Body of pancreas (tissue), 4 donors: ENCODE data around the gene TMEM43. TPM values are rescaled to one million over a fixed set of nuclear protein-coding genes. Genes with fewer than 3 reads are reported as not detected.
"Not testable (repeated sequence)": the region's sequence is repeated elsewhere in the genome, so short reads cannot be mapped to it uniquely, and the experiment has no call there.

Experiments
- ATAC-seq: fragments of 150-250 bp; one replicate; pipeline ENCODE4 v1.9.1; 2016
- DNase-seq, 4 donors: peaks; one replicate each; pipeline ENCODE4 v3.0.0-alpha.2; 2019
- H3K27ac ChIP-seq, 4 donors: fragments of 200-600 bp; sonication (generic); 1 replicate in 3 of 4; 2 replicates in 1 of 4; pipeline versions ENCODE4 v1.5.1 to v1.6.1; 2016 to 2019; ENCODE audit warnings: mild to moderate bottlenecking in 1 of 4, mixed read lengths in 1 of 4, moderate library complexity in 1 of 4
- H3K27me3 ChIP-seq, 2 donors: fragments of 200-600 bp; sonication (generic); one replicate each; pipeline ENCODE4 v1.6.0; 2016; ENCODE audit warnings: mild to moderate bottlenecking in 1 of 2
- H3K36me3 ChIP-seq, 2 donors: fragments of 200-600 bp; sonication (generic); replicated peaks in 1 of 2; 2 replicates each; pipeline ENCODE4 v1.5.1; 2016; ENCODE audit warnings: low read depth in 2 of 2; ENCODE audit not compliant: insufficient read depth in 1 of 2
- H3K4me1 ChIP-seq: fragments of 200-600 bp; sonication (generic); one replicate; pipeline ENCODE4 v1.6.0; 2016
- H3K4me3 ChIP-seq, 2 donors: fragments of 200-600 bp; sonication (generic); 1 replicate in 1 of 2; 2 replicates in 1 of 2; pipeline ENCODE4 v1.5.1; 2016 to 2019
- H3K9me3 ChIP-seq, 3 donors: fragments of 200-600 bp; sonication (generic); 1 replicate in 2 of 3; 2 replicates in 1 of 3; pipeline ENCODE4 v1.5.1; 2016
- POLR2A ChIP-seq, 3 donors: fragments of 450-650 bp; IDR thresholded peaks; one replicate each; pipeline ENCODE4 v1.6.1; 2016; ENCODE audit warnings: antibody characterized with exemption in 3 of 3, mild to moderate bottlenecking in 2 of 3
- WGBS, 2 donors: methylation state at CpG; one replicate each; pipeline ENCODE4 v1.1.5; 2017; 5-methylcytosine and 5-hydroxymethylcytosine counted together
- intact Hi-C: fragments of 100-400 bp; cut with DNase I; formaldehyde crosslinking; loops from one replicate; pipeline ENCODE4 v1.15.1; 2023
- total RNA-seq, 2 donors: library from RNA; depleted of rRNA; stranded (reverse); fragments of >200 nt; gene quantifications; one replicate each; pipeline ENCODE4 v1.1.0, GENCODE V29; 2016
- TF ChIP-seq, protein P1 (sequence below), 7 experiments: fragments of 450-650 bp in 4 of 7; fragments of 200-600 bp in 3 of 7; sonication (generic) in 3 of 7; IDR thresholded peaks; one replicate each; pipeline ENCODE4 v1.5.1; 2016 to 2019; ENCODE audit warnings: antibody characterized with exemption in 7 of 7

Gene TMEM43
- total RNA-seq, 2 donors from 2014 or later, result 21.8 to 38.4 TPM

DNA sequence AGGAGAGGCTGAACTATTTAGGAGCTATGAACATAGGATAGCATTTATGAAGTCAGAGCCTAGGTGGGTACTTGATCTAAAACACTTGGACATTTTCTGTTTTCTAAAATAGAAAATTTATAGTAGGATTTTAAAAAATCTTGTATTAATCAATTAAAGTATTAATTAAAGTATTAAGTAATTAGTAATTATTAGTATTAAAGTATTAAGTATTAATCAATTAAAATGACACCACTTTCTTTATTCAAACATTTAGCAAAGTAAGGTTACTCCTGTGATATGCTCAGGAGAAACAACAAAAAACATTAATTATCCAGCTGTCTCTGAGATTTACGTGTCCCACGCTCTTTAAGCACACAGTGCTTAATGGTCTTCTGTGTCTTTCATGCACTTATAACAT lies 32.4 kb upstream of the TMEM43 start:
- H3K36me3 ChIP-seq, result no peaks in the 10 kb centered on the region
- intact Hi-C loops, result no loop called here
- TF ChIP-seq, protein P1, sequence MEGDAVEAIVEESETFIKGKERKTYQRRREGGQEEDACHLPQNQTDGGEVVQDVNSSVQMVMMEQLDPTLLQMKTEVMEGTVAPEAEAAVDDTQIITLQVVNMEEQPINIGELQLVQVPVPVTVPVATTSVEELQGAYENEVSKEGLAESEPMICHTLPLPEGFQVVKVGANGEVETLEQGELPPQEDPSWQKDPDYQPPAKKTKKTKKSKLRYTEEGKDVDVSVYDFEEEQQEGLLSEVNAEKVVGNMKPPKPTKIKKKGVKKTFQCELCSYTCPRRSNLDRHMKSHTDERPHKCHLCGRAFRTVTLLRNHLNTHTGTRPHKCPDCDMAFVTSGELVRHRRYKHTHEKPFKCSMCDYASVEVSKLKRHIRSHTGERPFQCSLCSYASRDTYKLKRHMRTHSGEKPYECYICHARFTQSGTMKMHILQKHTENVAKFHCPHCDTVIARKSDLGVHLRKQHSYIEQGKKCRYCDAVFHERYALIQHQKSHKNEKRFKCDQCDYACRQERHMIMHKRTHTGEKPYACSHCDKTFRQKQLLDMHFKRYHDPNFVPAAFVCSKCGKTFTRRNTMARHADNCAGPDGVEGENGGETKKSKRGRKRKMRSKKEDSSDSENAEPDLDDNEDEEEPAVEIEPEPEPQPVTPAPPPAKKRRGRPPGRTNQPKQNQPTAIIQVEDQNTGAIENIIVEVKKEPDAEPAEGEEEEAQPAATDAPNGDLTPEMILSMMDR (IDR thresholded peaks at IDR 0.05), result no peak
- no peak for TF ChIP-seq POLR2A (IDR thresholded peaks at IDR 0.05)
- DNase-seq (no peak), ATAC-seq (no peak)
- WGBS, 2 donors, result 87 to 94% methylated on average over 2 of the region's 2 CpGs
- peaks cover 0 to 4% of the 10 kb centered on the region in 2 donors for H3K27me3 ChIP-seq
- H3K4me3 ChIP-seq, result no peak overlapping the region
- peaks cover 0 to 7% (median 0%) of the 10 kb centered on the region in 3 donors for H3K9me3 ChIP-seq
- H3K27ac ChIP-seq, result no peak overlapping the region
- no peaks in the 10 kb centered on the region for H3K4me1 ChIP-seq

GRCh38 chr3:14093831-14094230 lies 31.0 kb upstream of the TMEM43 start:
- no peak for DNase-seq
- Histone ChIP-seq H3K4me1 (no peaks in the 10 kb centered on the region), H3K9me3 (peaks cover 0 to 5% (median 0%) of the 10 kb centered on the region in 3 donors), H3K36me3 (no peaks in the 10 kb centered on the region), H3K27ac (no peak overlapping the region), H3K27me3 (peaks cover 0 to 4% of the 10 kb centered on the region in 2 donors), H3K4me3 (no peak overlapping the region)
- no peak for ATAC-seq
- intact Hi-C loops, result no loop called here
- no peak for TF ChIP-seq POLR2A (IDR thresholded peaks at IDR 0.05)
- TF ChIP-seq, protein P1 (IDR thresholded peaks at IDR 0.05), result no peak

DNA sequence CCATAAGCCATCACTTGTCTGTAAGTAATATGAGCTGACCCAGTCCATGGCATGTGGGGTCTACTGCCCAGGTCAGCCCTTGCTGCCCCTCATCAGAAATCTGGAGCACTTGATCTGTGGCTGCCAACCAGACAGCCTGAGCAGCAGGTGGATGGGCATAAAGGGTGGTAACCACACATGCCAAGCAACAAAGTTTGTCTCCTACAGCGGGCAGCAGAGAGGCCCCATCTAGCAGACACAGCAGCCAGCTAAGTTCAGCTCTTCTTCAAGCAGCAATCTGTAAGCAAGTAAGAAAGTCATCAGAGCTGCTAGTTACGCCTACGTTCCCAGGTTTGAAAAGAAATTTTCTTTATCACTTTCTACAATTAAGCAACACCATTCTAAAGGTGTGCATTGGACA lies 28.1 kb upstream of the TMEM43 start:
- Histone ChIP-seq H3K4me1 (no peaks in the 10 kb centered on the region), H3K9me3 (peaks cover 0 to 5% (median 0%) of the 10 kb centered on the region in 3 donors), H3K27ac (no peak overlapping the region), H3K36me3 (no peaks in the 10 kb centered on the region), H3K4me3 (no peak overlapping the region), H3K27me3 (no peaks in the 10 kb centered on the region)
- 83 to 89% methylated on average over 3 of the region's 3 CpGs for WGBS, 2 donors
- no peak for DNase-seq
- TF ChIP-seq, protein P1 (IDR thresholded peaks at IDR 0.05), result no peak
- intact Hi-C loops, result no loop called here
- no peak for ATAC-seq

GRCh38 chr3:14097616-14098391 lies 27.0 kb upstream of the TMEM43 start:
- no peak for ATAC-seq
- DNase-seq, result no peak
- Histone ChIP-seq H3K27ac (no peak overlapping the region), H3K9me3 (peaks cover 0 to 5% (median 0%) of the 10 kb centered on the region in 3 donors), H3K4me3 (no peak overlapping the region), H3K4me1 (no peaks in the 10 kb centered on the region), H3K27me3 (no peaks in the 10 kb centered on the region), H3K36me3 (no peaks in the 10 kb centered on the region)
- 82 to 84% methylated on average over 5 of the region's 5 CpGs for WGBS, 2 donors
- TF ChIP-seq, protein P1 (IDR thresholded peaks at IDR 0.05), result no peak
- TF ChIP-seq POLR2A (IDR thresholded peaks at IDR 0.05), result no peak
- intact Hi-C loops, result no loop called here

- intact Hi-C loops, result not testable (repeated sequence)
- WGBS, 2 donors, result 90 to 94% methylated on average over 5 of the region's 5 CpGs
Measured at GRCh38 chr3:14109821-14110220, 15.0 kb upstream of the TMEM43 start.

More at GRCh38 chr3:14109821-14110220, 15.0 kb upstream of the TMEM43 start:
- not testable (repeated sequence) for H3K27ac ChIP-seq, H3K9me3 ChIP-seq, H3K36me3 ChIP-seq, H3K27me3 ChIP-seq, H3K4me1 ChIP-seq, H3K4me3 ChIP-seq, ATAC-seq, DNase-seq
